Daoy (cell line): ENCODE data around the gene CCR7. TPM values are rescaled to one million over a fixed set of nuclear protein-coding genes. Genes with fewer than 3 reads are reported as not detected.
"Not testable (repeated sequence)": the region's sequence is repeated elsewhere in the genome, so short reads cannot be mapped to it uniquely, and the experiment has no call there.

Source experiments
- DNase-seq: peaks from one replicate; pipeline ENCODE4 v3.0.0-alpha.2; 2015; ENCODE audit warnings: low read depth
- total RNA-seq: library from RNA; depleted of rRNA; stranded (reverse); fragments of >200 nt; shearing (Covaris generic); gene quantifications from 2 replicates; pipeline ENCODE4 v1.2.3, GENCODE V29; 2014

Gene CCR7
- total RNA-seq, 1 experiment from 2014 or later, result not detected

DNA sequence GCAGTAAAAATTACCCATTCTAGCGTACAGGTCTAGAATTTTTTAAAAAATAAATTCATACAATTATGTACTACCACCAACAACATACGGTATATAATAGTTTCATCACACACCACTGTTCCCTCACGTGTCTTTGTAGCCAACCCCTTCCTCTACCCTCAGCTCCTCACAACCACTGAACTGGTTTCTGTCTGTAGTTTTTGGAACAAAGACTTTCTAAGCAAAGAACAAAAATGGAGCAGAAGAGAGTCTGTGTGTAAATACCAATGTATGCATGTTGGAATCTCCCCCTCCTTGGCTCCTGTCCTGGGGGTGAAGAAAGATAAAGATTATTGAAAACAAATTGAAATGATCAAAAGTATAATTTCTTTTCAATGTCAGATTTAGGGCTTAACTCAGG, 31.9 kb upstream of the CCR7 start:
- no peak for DNase-seq

- peak; percentile 30 for DNase-seq
These were observed 31.1 kb upstream of the CCR7 start for GRCh38 chr17:40596261-40596919.

DNA sequence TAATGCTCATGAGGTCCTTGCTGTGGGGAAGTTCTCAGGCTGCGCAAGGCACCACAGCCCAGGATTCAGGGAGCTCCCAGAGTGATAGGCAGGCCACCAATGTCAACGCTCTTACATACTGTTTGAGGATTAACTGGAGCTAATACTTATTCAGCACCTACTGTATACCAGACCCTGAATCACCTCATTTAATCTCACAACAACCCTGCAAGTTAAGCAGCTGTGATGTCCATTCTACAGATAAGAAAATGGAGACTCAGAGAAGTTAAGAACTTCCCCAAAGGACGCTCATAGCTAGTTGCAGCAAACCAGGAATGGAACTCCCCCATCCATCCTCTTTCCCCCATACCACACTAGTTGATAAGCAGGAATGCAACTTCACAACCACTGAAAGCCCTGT, 25.5 kb upstream of the CCR7 start:
- DNase-seq, result no peak

GRCh38 chr17:40588552-40588951, 23.3 kb upstream of the CCR7 start:
- no peak for DNase-seq

GRCh38 chr17:40586264-40586663, 21.0 kb upstream of the CCR7 start:
- DNase-seq, result not testable (repeated sequence)

DNA sequence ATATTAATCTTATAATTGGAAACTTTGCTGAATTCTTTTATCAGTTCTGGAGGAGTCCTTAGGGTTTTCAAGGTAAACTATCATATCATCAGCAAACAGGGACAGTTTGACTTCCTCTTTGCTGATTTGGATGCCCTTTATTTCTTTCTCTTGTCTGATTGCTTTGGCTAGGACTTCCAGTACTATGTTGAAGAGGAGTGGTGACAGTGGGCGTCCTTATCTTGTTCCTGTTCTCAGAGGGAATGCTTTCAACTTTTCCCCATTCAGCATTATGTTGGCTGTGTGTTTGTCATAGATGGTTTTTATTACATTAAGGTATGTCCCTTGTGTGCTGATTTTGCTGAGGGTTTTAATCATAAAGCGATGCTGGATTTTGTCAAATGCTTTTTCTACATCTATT, 19.7 kb upstream of the CCR7 start:
- DNase-seq, result not testable (repeated sequence)

DNA sequence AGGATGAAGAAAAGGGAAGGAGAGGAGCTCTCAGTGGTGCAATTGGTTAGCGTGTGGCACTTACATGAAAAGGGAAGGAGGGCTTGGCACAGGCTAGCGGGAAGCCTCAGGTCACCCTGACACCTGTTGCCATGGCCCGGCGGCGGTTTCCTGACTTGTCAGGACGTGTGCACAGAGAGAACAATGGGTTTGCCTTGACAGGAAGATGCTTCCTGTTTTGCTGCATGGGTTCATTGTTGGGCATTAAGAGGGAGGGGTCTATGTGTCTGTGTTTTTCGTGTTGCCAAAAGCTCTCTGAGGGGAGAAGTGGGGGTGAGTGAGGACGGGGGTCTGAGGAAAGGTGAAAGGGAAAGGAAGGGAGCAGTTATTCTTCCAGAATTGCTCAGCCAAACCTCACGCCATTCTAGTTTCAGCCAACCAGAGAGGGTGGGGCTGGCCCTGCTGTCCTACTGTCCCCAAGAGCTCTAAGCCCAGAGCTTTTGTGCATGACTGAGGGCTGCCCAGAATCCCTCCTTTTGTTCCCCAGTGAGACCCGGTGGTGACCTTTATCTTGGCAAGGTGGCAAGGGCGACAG, 17.1 kb upstream of the CCR7 start:
- no peak for DNase-seq

DNA sequence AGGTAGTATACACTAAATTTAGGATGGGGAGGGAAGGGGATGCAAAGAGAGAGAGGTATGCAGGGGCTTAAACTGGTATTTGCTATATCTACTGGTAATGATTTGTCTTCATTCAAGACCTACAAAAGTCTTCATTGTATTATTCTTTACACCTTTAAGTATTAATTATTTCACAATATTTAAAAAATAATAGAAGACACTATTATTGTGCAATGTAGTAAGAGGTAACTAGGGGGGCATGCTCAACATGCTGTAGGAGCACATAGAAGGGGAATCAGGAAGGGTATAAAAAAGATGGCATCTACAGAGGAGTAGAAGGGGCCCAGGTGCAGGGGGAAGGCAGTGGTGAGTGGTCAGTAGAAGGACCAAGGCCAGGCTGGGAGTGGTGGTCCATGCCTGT, 14.9 kb upstream of the CCR7 start:
- no peak for DNase-seq

GRCh38 chr17:40579471-40579870, 14.2 kb upstream of the CCR7 start:
- DNase-seq, result no peak

DNA sequence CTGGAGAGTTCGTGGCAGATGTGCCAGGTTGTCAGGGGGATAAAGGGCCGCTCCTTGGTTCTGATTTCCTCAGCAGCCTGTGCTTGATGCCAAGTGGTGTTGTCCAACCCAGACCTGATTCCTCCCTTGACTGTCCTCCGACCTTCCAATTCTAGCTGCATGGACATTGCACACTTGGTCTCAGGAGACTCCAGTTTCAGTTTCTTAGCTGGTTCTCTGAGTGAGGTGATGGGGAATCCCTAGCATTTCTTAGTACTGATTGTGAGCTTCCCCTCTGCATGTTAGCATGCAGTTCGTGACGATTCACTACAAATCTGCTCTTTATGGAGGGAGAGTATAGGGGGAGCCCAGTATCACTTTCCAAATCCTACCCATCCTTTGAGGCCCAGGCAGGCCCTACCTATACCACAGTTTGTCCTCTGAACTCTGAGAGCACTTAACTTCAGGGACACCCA, 12.4 kb upstream of the CCR7 start:
- DNase-seq, result no peak

DNA sequence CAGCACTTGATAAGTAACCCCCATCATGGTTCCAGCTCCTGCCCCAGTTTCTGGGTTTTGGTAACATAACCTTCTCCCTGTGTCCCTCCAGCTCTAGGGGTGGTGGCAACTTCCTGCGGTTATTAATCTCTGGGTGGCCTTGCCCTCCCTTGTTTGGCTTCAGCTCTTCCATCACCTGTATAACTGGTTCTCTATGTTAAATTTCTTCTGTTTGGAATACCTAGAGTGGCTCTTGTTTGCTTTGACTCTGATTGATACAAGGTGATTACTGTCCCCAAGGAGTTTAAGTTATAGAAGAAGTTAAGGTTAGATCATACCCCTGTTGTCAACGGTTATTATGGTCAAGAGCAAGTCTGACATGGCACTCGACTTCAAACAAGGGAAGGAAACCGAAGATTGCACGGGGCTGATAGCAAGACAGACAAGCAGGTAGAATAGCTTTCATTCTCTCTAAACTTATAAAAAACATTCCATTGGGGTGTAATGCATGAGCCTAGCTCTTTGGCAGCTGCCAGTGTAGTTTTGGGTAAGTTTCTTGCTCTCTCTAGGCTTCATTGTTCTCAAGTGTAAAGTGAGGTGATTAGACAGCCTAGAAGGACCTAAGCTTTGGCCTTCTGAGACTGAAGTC, 11.0 kb upstream of the CCR7 start:
- no peak for DNase-seq

GRCh38 chr17:40574292-40574691, 9.0 kb upstream of the CCR7 start:
- DNase-seq, result no peak

- DNase-seq, result not testable (repeated sequence)
These were observed 7.1 kb upstream of the CCR7 start for GRCh38 chr17:40572245-40572993.

- DNase-seq, result no peak
These were observed 3.0 kb upstream of the CCR7 start for GRCh38 chr17:40568074-40568836.

GRCh38 chr17:40567377-40567776, 2.1 kb upstream of the CCR7 start:
- no peak for DNase-seq

- no peak for DNase-seq
These were observed 617 bp upstream of the CCR7 start for GRCh38 chr17:40565769-40566409.

DNA sequence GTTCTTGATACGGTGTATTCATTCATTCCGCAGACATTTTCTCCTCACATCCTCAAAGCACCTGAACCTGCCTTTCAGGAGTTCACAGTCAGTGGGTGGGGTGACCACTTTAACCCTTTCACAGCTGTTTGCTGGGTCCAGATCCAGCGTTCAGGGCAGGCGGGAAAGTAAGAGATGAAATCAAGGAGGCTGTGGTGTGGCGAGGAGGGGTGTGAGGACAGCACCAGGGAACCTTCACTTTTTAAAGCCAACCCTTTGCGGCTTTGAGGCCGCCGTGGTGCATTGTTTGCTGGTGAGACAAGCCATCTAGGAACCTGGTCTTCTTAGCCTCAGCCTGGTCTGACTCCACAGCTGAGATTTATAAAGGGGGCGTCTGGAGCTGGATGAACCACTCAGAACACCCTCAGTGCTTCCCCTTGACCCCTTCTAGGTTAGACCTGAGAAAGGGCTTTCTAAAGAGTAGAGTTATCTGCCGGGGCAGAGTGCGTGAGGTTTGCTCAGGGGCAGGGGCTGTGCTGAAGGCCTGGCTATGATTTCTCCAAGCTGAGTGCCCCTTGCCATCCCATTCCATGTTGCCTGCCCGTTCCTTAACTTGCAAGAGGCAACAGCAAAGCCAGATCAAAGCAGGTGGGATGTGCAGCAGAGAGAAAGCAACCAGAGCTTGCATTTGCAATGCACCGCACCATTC, 933 bp downstream of the CCR7 start:
- no peak for DNase-seq

- DNase-seq, result no peak
These were observed 1.8 kb downstream of the CCR7 start for GRCh38 chr17:40563220-40564052.

- DNase-seq, result no peak
These were observed 2.4 kb downstream of the CCR7 start for GRCh38 chr17:40562838-40563219.
